GM23248 (cell line): ENCODE data around the gene TAS2R19. TPM values are rescaled to one million over a fixed set of nuclear protein-coding genes. Genes with fewer than 3 reads are reported as not detected.

Source experiments
- DNase-seq: peaks from one replicate; pipeline ENCODE4 v3.0.0-alpha.2; 2015
- H2AFZ ChIP-seq: fragments of 200-600 bp; sonication (generic); 2 replicates; pipeline ENCODE4 v1.6.1; 2016; ENCODE audit warnings: antibody characterized with exemption
- H3F3A ChIP-seq: fragments of 200-600 bp; sonication (generic); 2 replicates; pipeline ENCODE4 v1.6.1; 2016; ENCODE audit warnings: mild to moderate bottlenecking, antibody characterized with exemption, mixed run types; ENCODE audit not compliant: insufficient read depth
- H3K27ac ChIP-seq: fragments of 200-600 bp; sonication (generic); 2 replicates; pipeline ENCODE4 v1.5.1; 2016; ENCODE audit warnings: mild to moderate bottlenecking
- H3K27me3 ChIP-seq: fragments of 200-600 bp; sonication (generic); replicated peaks from 2 replicates; pipeline ENCODE4 v1.6.1; 2016; ENCODE audit warnings: mild to moderate bottlenecking; ENCODE audit not compliant: insufficient read depth
- H3K36me3 ChIP-seq: fragments of 200-600 bp; sonication (generic); 2 replicates; pipeline ENCODE4 v1.6.1; 2016; ENCODE audit warnings: low read depth, mild to moderate bottlenecking
- H3K4me1 ChIP-seq: fragments of 200-600 bp; sonication (generic); 2 replicates; pipeline ENCODE4 v1.6.1; 2016; ENCODE audit warnings: mild to moderate bottlenecking; ENCODE audit not compliant: insufficient read depth
- H3K4me2 ChIP-seq: fragments of 200-600 bp; sonication (generic); one replicate; pipeline ENCODE4 v1.6.1; 2016; ENCODE audit warnings: mild to moderate bottlenecking; ENCODE audit not compliant: unreplicated experiment
- H3K4me3 ChIP-seq: fragments of 200-600 bp; sonication (generic); 2 replicates; pipeline ENCODE4 v1.5.1; 2016; ENCODE audit warnings: mild to moderate bottlenecking
- H3K79me2 ChIP-seq: fragments of 200-600 bp; sonication (generic); 2 replicates; pipeline ENCODE4 v1.6.1; 2016; ENCODE audit warnings: mild to moderate bottlenecking; ENCODE audit not compliant: insufficient read depth
- H3K9ac ChIP-seq: fragments of 200-600 bp; sonication (generic); 2 replicates; pipeline ENCODE4 v1.6.1; 2016; ENCODE audit warnings: mild to moderate bottlenecking
- H3K9me2 ChIP-seq: fragments of 200-600 bp; sonication (generic); 2 replicates; pipeline ENCODE4 v1.6.1; 2016; ENCODE audit warnings: mixed run types, mild to moderate bottlenecking, moderate library complexity; ENCODE audit not compliant: insufficient read depth
- H3K9me3 ChIP-seq: fragments of 200-600 bp; sonication (generic); one replicate; pipeline ENCODE4 v1.6.1; 2017; ENCODE audit warnings: low read depth
- H4K20me1 ChIP-seq: fragments of 200-600 bp; sonication (generic); 2 replicates; pipeline ENCODE4 v1.6.0; 2016; ENCODE audit not compliant: insufficient read depth
- EZH2 ChIP-seq: fragments of 200-600 bp; sonication (generic); IDR thresholded peaks from 2 replicates; pipeline ENCODE4 v1.6.1; 2018; ENCODE audit warnings: antibody characterized with exemption, mild to moderate bottlenecking; ENCODE audit not compliant: insufficient read depth, poor library complexity, severe bottlenecking
- EZH2phosphoT487 ChIP-seq: fragments of 200-600 bp; sonication (generic); IDR thresholded peaks from 2 replicates; pipeline ENCODE4 v1.6.1; 2018; ENCODE audit warnings: antibody characterized with exemption, moderate library complexity, mild to moderate bottlenecking, low read depth; ENCODE audit not compliant: insufficient read depth
- WGBS, 2 experiments: methylation state at CpG; one replicate each; pipeline ENCODE4 v1.1.6; 2015 to 2017; ENCODE audit warnings: low lambda C conversion rate in 2 of 2, low coverage in 1 of 2; ENCODE audit errors: missing lambda C conversion rate in 2 of 2; 5-methylcytosine and 5-hydroxymethylcytosine counted together
- in situ Hi-C: fragments of 300-500 bp; cut with MboI; formaldehyde crosslinking; loops from 2 replicates; pipeline ENCODE4 v1.15.0; 2020
- polyA plus RNA-seq: library from polyadenylated mRNA; unstranded; fragments of >200 nt; fragmentation: Nextera tagmentation; extraction: Ambion mirVana; gene quantifications from 2 replicates; pipeline ENCODE4 v1.2.1, GENCODE V29; 2016
- total RNA-seq: library from RNA; depleted of rRNA; stranded (reverse); fragments of >200 nt; shearing (Covaris generic); gene quantifications from 2 replicates; pipeline ENCODE4 v1.2.3, GENCODE V29; 2014

The TAS2R19 gene
- total and polyA plus RNA-seq, 2 experiments from 2014 or later = 2.6 TPM; not detected in 1

- in situ Hi-C loops = no loop called here
- no peak for TF ChIP-seq EZH2
- no peak for TF ChIP-seq EZH2phosphoT487
These were observed 24.2 kb downstream of the TAS2R19 start, which contains the start of gene TAS2R20 for GRCh38 chr12:10998204-10998603. TAS2R20 (minus strand) TSS chr12:10998304; CDS start chr12:10997875, 429 bp downstream.

GRCh38 chr12:10994307-10994706 lies 28.1 kb downstream of the TAS2R19 start:
- no peak overlapping the region for H2AFZ ChIP-seq
- H3K9me2 ChIP-seq = no peaks in the 10 kb centered on the region; the same call in 1 of the 2 replicates
- H3K9me3 ChIP-seq = no peaks in the 10 kb centered on the region
- no peak overlapping the region for H3K9ac ChIP-seq
- H3K4me1 ChIP-seq = no peaks in the 10 kb centered on the region
- no peaks in the 10 kb centered on the region for H4K20me1 ChIP-seq
- 84% methylated on average over 3 of the region's 3 CpGs for WGBS, 2 experiments
- H3K27me3 ChIP-seq = no peaks in the 10 kb centered on the region
- peaks cover 13% of the 10 kb centered on the region for H3K36me3 ChIP-seq
- DNase-seq = no peak
- no peak overlapping the region for H3K27ac ChIP-seq
- in situ Hi-C loops = no loop called here
- no peaks in the 10 kb centered on the region for H3F3A ChIP-seq
- H3K4me3 ChIP-seq = no peak overlapping the region
- no peaks in the 10 kb centered on the region for H3K79me2 ChIP-seq
- no peak overlapping the region for H3K4me2 ChIP-seq
- TF ChIP-seq EZH2phosphoT487 (no peak), EZH2 (no peak)

More at GRCh38 chr12:10998204-10998603, 24.2 kb downstream of the TAS2R19 start, which contains the start of gene TAS2R20:
- no peaks in the 10 kb centered on the region for H3K4me1 ChIP-seq
- no peaks in the 10 kb centered on the region for H3K79me2 ChIP-seq
- H3K9me2 ChIP-seq = no peaks in the 10 kb centered on the region
- H4K20me1 ChIP-seq = no peaks in the 10 kb centered on the region
- no peak within 1 kb of the TSS for H3K27ac ChIP-seq
- no peak within 1 kb of the TSS for H3K9ac ChIP-seq
- no peak within 1 kb of the TSS for H2AFZ ChIP-seq
- peaks cover 6% of the 10 kb centered on the region; the same call in 1 of the 2 replicates for H3K36me3 ChIP-seq
- DNase-seq = no peak
- no peaks in the 10 kb centered on the region for H3K27me3 ChIP-seq
- no peaks in the 10 kb centered on the region for H3F3A ChIP-seq
- H3K9me3 ChIP-seq = peaks cover 5% of the 10 kb centered on the region
- no peak within 1 kb of the TSS for H3K4me2 ChIP-seq
- H3K4me3 ChIP-seq = no peak within 1 kb of the TSS

- Histone ChIP-seq H3K9ac (no peak overlapping the region), H4K20me1 (no peaks in the 10 kb centered on the region), H3K9me3 (no peaks in the 10 kb centered on the region), H3K4me3 (no peak overlapping the region), H3K27ac (no peak overlapping the region), H2AFZ (no peak overlapping the region), H3K36me3 (peaks cover 13% of the 10 kb centered on the region), H3K4me1 (no peaks in the 10 kb centered on the region), H3K4me2 (no peak overlapping the region), H3K79me2 (no peaks in the 10 kb centered on the region), H3F3A (no peaks in the 10 kb centered on the region), H3K9me2 (no peaks in the 10 kb centered on the region; the same call in 1 of the 2 replicates), H3K27me3 (no peaks in the 10 kb centered on the region)
- no peak for DNase-seq
- in situ Hi-C loops = no loop called here
- TF ChIP-seq EZH2 = no peak
- no peak for TF ChIP-seq EZH2phosphoT487
- WGBS, 2 experiments = 93 to 98% methylated on average over 2 of the region's 2 CpGs
These were observed 33.3 kb downstream of the TAS2R19 start for GRCh38 chr12:10989107-10989506.

- no peaks in the 10 kb centered on the region for H3F3A ChIP-seq
- no peak for DNase-seq
- no peak within 1 kb of the TSS for H3K27ac ChIP-seq
- H3K79me2 ChIP-seq = no peaks in the 10 kb centered on the region
- TF ChIP-seq EZH2phosphoT487 (no peak), EZH2 (no peak)
- H3K4me3 ChIP-seq = no peak within 1 kb of the TSS
- no peak within 1 kb of the TSS for H3K4me2 ChIP-seq
- in situ Hi-C loops = no loop called here
- H3K27me3 ChIP-seq = no peaks in the 10 kb centered on the region
- WGBS, 2 experiments = 50 to 54% methylated on average over 2 of the region's 2 CpGs
- no peaks in the 10 kb centered on the region for H3K9me3 ChIP-seq
- H4K20me1 ChIP-seq = no peaks in the 10 kb centered on the region
- H3K9me2 ChIP-seq = no peaks in the 10 kb centered on the region
- no peaks in the 10 kb centered on the region for H3K4me1 ChIP-seq
- peaks cover 13% of the 10 kb centered on the region for H3K36me3 ChIP-seq
- H3K9ac ChIP-seq = no peak within 1 kb of the TSS
- H2AFZ ChIP-seq = no peak within 1 kb of the TSS
These were observed 35.6 kb downstream of the TAS2R19 start, which contains the start of gene TAS2R50 for GRCh38 chr12:10986812-10987211. TAS2R50 (minus strand) TSS chr12:10986912; CDS start chr12:10986860, 52 bp downstream.

GRCh38 chr12:10982244-10982643 lies 40.2 kb downstream of the TAS2R19 start:
- TF ChIP-seq EZH2 = no peak
- TF ChIP-seq EZH2phosphoT487 = no peak
- no peak overlapping the region for H3K4me2 ChIP-seq
- H3F3A ChIP-seq = no peaks in the 10 kb centered on the region
- in situ Hi-C loops = no loop called here
- no peak overlapping the region for H2AFZ ChIP-seq
- H3K9me2 ChIP-seq = no peaks in the 10 kb centered on the region
- H3K79me2 ChIP-seq = 0 out of 2 replicates have a peak, but pooled peaks cover 6% of the 10 kb centered on the region
- H3K9ac ChIP-seq = no peak overlapping the region
- no peak for DNase-seq
- no peaks in the 10 kb centered on the region for H3K36me3 ChIP-seq
- no peaks in the 10 kb centered on the region for H3K9me3 ChIP-seq
- no peaks in the 10 kb centered on the region for H3K4me1 ChIP-seq
- H4K20me1 ChIP-seq = no peaks in the 10 kb centered on the region
- WGBS, 2 experiments = 60 to 67% methylated on average over 5 of the region's 5 CpGs
- no peaks in the 10 kb centered on the region for H3K27me3 ChIP-seq
- H3K4me3 ChIP-seq = no peak overlapping the region
- no peak overlapping the region for H3K27ac ChIP-seq
